Lower lobe of right lung (tissue), 2 donors: ENCODE measurements around the gene PNPT1. TPM values are rescaled to one million over a fixed set of nuclear protein-coding genes. Genes with fewer than 3 reads are reported as not detected.
"Not testable (repeated sequence)": the region's sequence is repeated elsewhere in the genome, so short reads cannot be mapped to it uniquely, and the experiment has no call there.

Source experiments
- ATAC-seq, 2 donors: fragments of 200-7000 bp; cut with Tn5 transposase; one replicate each; pipeline ENCODE4 v1.9.1; 2020 to 2022; ENCODE audit warnings: mild to moderate bottlenecking in 2 of 2, moderate library complexity in 2 of 2
- DNase-seq: peaks from one replicate; pipeline ENCODE4 v3.0.0-alpha.2; 2020
- H3K27ac ChIP-seq: fragments of 200-600 bp; one replicate; pipeline ENCODE4 v1.8.0; 2022
- H3K27me3 ChIP-seq: fragments of 200-600 bp; one replicate; pipeline ENCODE4 v1.8.0; 2022; ENCODE audit warnings: low read depth
- H3K36me3 ChIP-seq: fragments of 200-600 bp; one replicate; pipeline ENCODE4 v1.8.0; 2022; ENCODE audit warnings: mild to moderate bottlenecking
- H3K4me1 ChIP-seq: fragments of 200-600 bp; one replicate; pipeline ENCODE4 v1.8.0; 2022
- H3K4me3 ChIP-seq: fragments of 200-600 bp; one replicate; pipeline ENCODE4 v1.8.0; 2022; ENCODE audit warnings: mild to moderate bottlenecking
- H3K9me3 ChIP-seq: fragments of 200-600 bp; one replicate; pipeline ENCODE4 v1.8.0; 2022
- CTCF ChIP-seq: fragments of 200-600 bp; IDR thresholded peaks from one replicate; pipeline ENCODE4 v1.8.0; 2022; ENCODE audit warnings: antibody characterized with exemption, mild to moderate bottlenecking
- intact Hi-C: fragments of 100-400 bp; cut with DNase I; formaldehyde crosslinking; loops from one replicate; pipeline ENCODE4 v1.11.0; 2022
- total RNA-seq: library from RNA; stranded (reverse); fragmentation: NEBNext Ultra II Directional; extraction: Animal tissue kit (Norgen Biotek cat#: 25700); gene quantifications from one replicate; pipeline ENCODE4 v1.2.1, GENCODE V29; 2021
- donor health status: DM: no; HTN: yes; CAD: no; lungs with severe emphysema.

Gene PNPT1
- total RNA-seq, 1 donor from 2014 or later, result 28.9 TPM

GRCh38 chr2:55705027-55705653 lies 11.5 kb upstream of the PNPT1 start:
- Histone ChIP-seq H3K36me3 (no peaks in the 10 kb centered on the region), H3K4me3 (no peak overlapping the region), H3K9me3 (no peaks in the 10 kb centered on the region), H3K27ac (no peak overlapping the region), H3K4me1 (no peaks in the 10 kb centered on the region), H3K27me3 (peaks cover 4% of the 10 kb centered on the region)
- ATAC-seq (no peak), DNase-seq (no peak)
- intact Hi-C loops, result no loop called here
- no peak for TF ChIP-seq CTCF

GRCh38 chr2:55703350-55703749 lies 9.7 kb upstream of the PNPT1 start:
- intact Hi-C loops, result no loop called here
- peaks cover 4% of the 10 kb centered on the region for H3K27me3 ChIP-seq
- TF ChIP-seq CTCF, result no peak

GRCh38 chr2:55692740-55693139 lies 904 bp downstream of the PNPT1 start:
- ATAC-seq, H3K27ac ChIP-seq, intact Hi-C loops, DNase-seq, H3K9me3 ChIP-seq, H3K36me3 ChIP-seq, H3K27me3 ChIP-seq: not testable (repeated sequence)
- H3K4me3 ChIP-seq, result peak overlapping the region; percentile 99
- H3K4me1 ChIP-seq, result peaks cover 18% of the 10 kb centered on the region

More at GRCh38 chr2:55703350-55703749, 9.7 kb upstream of the PNPT1 start:
- Histone ChIP-seq H3K27ac (no peak overlapping the region), H3K36me3 (no peaks in the 10 kb centered on the region), H3K4me3 (no peak overlapping the region), H3K4me1 (no peaks in the 10 kb centered on the region), H3K9me3 (no peaks in the 10 kb centered on the region)
- no peak for ATAC-seq
- DNase-seq, result no peak

GRCh38 chr2:55672630-55673029 lies 21.0 kb downstream of the PNPT1 start:
- ATAC-seq (no peak), DNase-seq (no peak)
- no peak for TF ChIP-seq CTCF
- Histone ChIP-seq H3K36me3 (peaks cover 74% of the 10 kb centered on the region), H3K4me1 (no peaks in the 10 kb centered on the region), H3K4me3 (no peak overlapping the region), H3K9me3 (no peaks in the 10 kb centered on the region), H3K27ac (no peak overlapping the region), H3K27me3 (no peaks in the 10 kb centered on the region)
- intact Hi-C loops, result no loop called here

GRCh38 chr2:55668956-55669355 lies 24.7 kb downstream of the PNPT1 start:
- H3K4me3 ChIP-seq, result no peak overlapping the region
- no peak overlapping the region for H3K27ac ChIP-seq

More at GRCh38 chr2:55668956-55669355, 24.7 kb downstream of the PNPT1 start:
- ATAC-seq, result no peak
- H3K9me3 ChIP-seq, result no peaks in the 10 kb centered on the region
- no peak for DNase-seq
- no peaks in the 10 kb centered on the region for H3K27me3 ChIP-seq
- no peaks in the 10 kb centered on the region for H3K4me1 ChIP-seq
- TF ChIP-seq CTCF, result no peak
- H3K36me3 ChIP-seq, result peaks cover 85% of the 10 kb centered on the region
- intact Hi-C loops, result no loop called here
